ENCODE data around the gene SDSL. TPM values are rescaled to one million over a fixed set of nuclear protein-coding genes. Genes with fewer than 3 reads are reported as not detected.

Gene SDSL
- total and polyA plus RNA-seq, 4 donors = 3.0 to 25.8 (median 13.0) TPM

DNA sequence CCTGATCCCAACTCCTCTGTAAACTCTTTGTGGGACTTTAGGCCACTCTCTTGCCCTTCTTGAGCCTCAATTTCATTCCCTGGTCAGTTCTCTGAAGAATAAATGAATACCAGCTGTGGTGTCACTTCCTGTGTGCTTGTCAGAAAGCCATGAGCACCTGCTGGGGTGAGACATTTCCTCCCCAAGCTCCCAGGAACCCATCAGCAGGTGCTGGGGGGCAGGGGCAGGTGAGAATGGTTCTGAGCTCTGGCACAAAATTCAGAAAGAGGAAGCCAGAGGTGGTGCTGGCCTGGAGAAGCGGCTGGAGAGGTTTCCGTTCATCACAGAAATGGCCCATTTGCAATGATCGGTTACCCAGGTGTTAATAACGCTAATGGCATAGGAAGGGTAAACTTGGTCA lies 34.6 kb downstream of the SDSL start:
- H3K36me3 ChIP-seq (ENCODE audit: control insufficient read depth in 4 of 4, insufficient read depth in 4 of 4, low read length in 4 of 4) = no peaks in the 10 kb centered on the region
- H3K27ac ChIP-seq (ENCODE audit: low read depth in 1 of 2, low read length in 1 of 2) = no peak overlapping the region
- H3K9me3 ChIP-seq (ENCODE audit: control insufficient read depth in 4 of 4, insufficient read depth in 3 of 4, low read length in 3 of 4) = no peaks in the 10 kb centered on the region
- ATAC-seq (ENCODE audit: insufficient read depth, low FRiP score) (no peak), DNase-seq (no peak)
- H3K4me3 ChIP-seq = no peak overlapping the region
- TF ChIP-seq, protein P1, sequence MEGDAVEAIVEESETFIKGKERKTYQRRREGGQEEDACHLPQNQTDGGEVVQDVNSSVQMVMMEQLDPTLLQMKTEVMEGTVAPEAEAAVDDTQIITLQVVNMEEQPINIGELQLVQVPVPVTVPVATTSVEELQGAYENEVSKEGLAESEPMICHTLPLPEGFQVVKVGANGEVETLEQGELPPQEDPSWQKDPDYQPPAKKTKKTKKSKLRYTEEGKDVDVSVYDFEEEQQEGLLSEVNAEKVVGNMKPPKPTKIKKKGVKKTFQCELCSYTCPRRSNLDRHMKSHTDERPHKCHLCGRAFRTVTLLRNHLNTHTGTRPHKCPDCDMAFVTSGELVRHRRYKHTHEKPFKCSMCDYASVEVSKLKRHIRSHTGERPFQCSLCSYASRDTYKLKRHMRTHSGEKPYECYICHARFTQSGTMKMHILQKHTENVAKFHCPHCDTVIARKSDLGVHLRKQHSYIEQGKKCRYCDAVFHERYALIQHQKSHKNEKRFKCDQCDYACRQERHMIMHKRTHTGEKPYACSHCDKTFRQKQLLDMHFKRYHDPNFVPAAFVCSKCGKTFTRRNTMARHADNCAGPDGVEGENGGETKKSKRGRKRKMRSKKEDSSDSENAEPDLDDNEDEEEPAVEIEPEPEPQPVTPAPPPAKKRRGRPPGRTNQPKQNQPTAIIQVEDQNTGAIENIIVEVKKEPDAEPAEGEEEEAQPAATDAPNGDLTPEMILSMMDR (IDR thresholded peaks at IDR 0.05; ENCODE audit: control extremely low read depth, extremely low read depth) = no peak
- H3K4me1 ChIP-seq (ENCODE audit: control insufficient read depth in 5 of 5, insufficient read depth in 5 of 5, low read length in 5 of 5) = no peaks in the 10 kb centered on the region
- peaks cover 8 to 59% (median 27%) of the 10 kb centered on the region in 3 donors for H3K27me3 ChIP-seq (ENCODE audit: control insufficient read depth in 3 of 3, insufficient read depth in 3 of 3, low read length in 2 of 3)
- WGBS, 2 donors = 44 to 52% methylated on average over 4 of the region's 4 CpGs
- no peak overlapping the region for H3K9ac ChIP-seq (ENCODE audit: insufficient read depth in 1 of 2, low read length in 2 of 2)

- 51 to 66% methylated on average over 10 of the region's 10 CpGs for WGBS, 2 donors
- Histone ChIP-seq H3K9me3 (ENCODE audit: control insufficient read depth in 4 of 4, insufficient read depth in 3 of 4, low read length in 3 of 4) (no peaks in the 10 kb centered on the region), H3K4me1 (ENCODE audit: control insufficient read depth in 5 of 5, insufficient read depth in 5 of 5, low read length in 5 of 5) (no peaks in the 10 kb centered on the region), H3K27ac (ENCODE audit: low read depth in 1 of 2, low read length in 1 of 2) (no peak overlapping the region), H3K9ac (ENCODE audit: insufficient read depth in 1 of 2, low read length in 2 of 2) (no peak overlapping the region), H3K36me3 (ENCODE audit: control insufficient read depth in 4 of 4, insufficient read depth in 4 of 4, low read length in 4 of 4) (no peaks in the 10 kb centered on the region), H3K4me3 (no peak overlapping the region), H3K27me3 (ENCODE audit: control insufficient read depth in 3 of 3, insufficient read depth in 3 of 3, low read length in 2 of 3) (peaks cover 8 to 62% (median 31%) of the 10 kb centered on the region in 3 donors)
- TF ChIP-seq, protein P1 (IDR thresholded peaks at IDR 0.05; ENCODE audit: control extremely low read depth, extremely low read depth) = no peak
- ATAC-seq (ENCODE audit: insufficient read depth, low FRiP score) = no peak
- no peak for DNase-seq
Observed at GRCh38 chr12:113457185-113457584, 35.0 kb downstream of the SDSL start.

DNA sequence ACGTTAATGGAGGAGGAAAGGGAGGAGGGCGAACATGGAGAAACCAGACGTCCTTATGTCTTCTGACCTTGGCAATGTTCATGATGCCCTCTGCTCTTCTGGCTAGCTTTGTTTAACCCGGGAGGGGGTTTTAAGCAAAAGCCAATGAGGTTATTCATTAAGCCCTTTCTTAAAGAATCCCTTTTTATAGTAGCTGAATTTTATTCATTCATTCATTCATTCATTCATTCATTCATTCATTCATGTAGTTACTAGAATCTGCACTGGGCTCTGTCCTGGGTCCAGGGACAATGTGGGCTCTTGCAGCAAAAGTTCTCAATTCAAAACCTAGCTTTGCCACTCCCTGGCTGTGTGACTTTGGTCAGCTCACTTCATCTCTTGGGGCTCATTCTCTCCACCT lies 35.5 kb downstream of the SDSL start:
- ATAC-seq (ENCODE audit: insufficient read depth, low FRiP score) = no peak
- Histone ChIP-seq H3K4me1 (ENCODE audit: control insufficient read depth in 5 of 5, insufficient read depth in 5 of 5, low read length in 5 of 5) (no peaks in the 10 kb centered on the region), H3K9ac (ENCODE audit: insufficient read depth in 1 of 2, low read length in 2 of 2) (no peak overlapping the region), H3K27ac (ENCODE audit: low read depth in 1 of 2, low read length in 1 of 2) (no peak overlapping the region), H3K36me3 (ENCODE audit: control insufficient read depth in 4 of 4, insufficient read depth in 4 of 4, low read length in 4 of 4) (no peaks in the 10 kb centered on the region), H3K4me3 (no peak overlapping the region), H3K27me3 (ENCODE audit: control insufficient read depth in 3 of 3, insufficient read depth in 3 of 3, low read length in 2 of 3) (peaks cover 8 to 65% (median 35%) of the 10 kb centered on the region in 3 donors), H3K9me3 (ENCODE audit: control insufficient read depth in 4 of 4, insufficient read depth in 3 of 4, low read length in 3 of 4) (no peaks in the 10 kb centered on the region)
- 50 to 58% methylated on average over 4 of the region's 4 CpGs for WGBS, 2 donors
- TF ChIP-seq, protein P1 (IDR thresholded peaks at IDR 0.05; ENCODE audit: control extremely low read depth, extremely low read depth) = no peak
- no peak for DNase-seq

GRCh38 chr12:113459981-113460380 lies 37.8 kb downstream of the SDSL start:
- DNase-seq = no peak
- no peaks in the 10 kb centered on the region for H3K36me3 ChIP-seq (ENCODE audit: control insufficient read depth in 4 of 4, insufficient read depth in 4 of 4, low read length in 4 of 4)
- WGBS, 2 donors = 38 to 52% methylated on average over 4 of the region's 4 CpGs
- no peak overlapping the region for H3K4me3 ChIP-seq
- H3K4me1 ChIP-seq (ENCODE audit: control insufficient read depth in 5 of 5, insufficient read depth in 5 of 5, low read length in 5 of 5) = peaks cover 0 to 11% (median 0%) of the 10 kb centered on the region in 5 donors
- H3K9ac ChIP-seq (ENCODE audit: insufficient read depth in 1 of 2, low read length in 2 of 2) = no peak overlapping the region
- no peak overlapping the region for H3K27ac ChIP-seq (ENCODE audit: low read depth in 1 of 2, low read length in 1 of 2)
- no peak for ATAC-seq (ENCODE audit: insufficient read depth, low FRiP score)
- peaks cover 11 to 76% (median 51%) of the 10 kb centered on the region in 3 donors for H3K27me3 ChIP-seq (ENCODE audit: control insufficient read depth in 3 of 3, insufficient read depth in 3 of 3, low read length in 2 of 3)
- TF ChIP-seq, protein P1 (IDR thresholded peaks at IDR 0.05; ENCODE audit: control extremely low read depth, extremely low read depth) = no peak
- H3K9me3 ChIP-seq (ENCODE audit: control insufficient read depth in 4 of 4, insufficient read depth in 3 of 4, low read length in 3 of 4) = no peaks in the 10 kb centered on the region
